DND-41 (cell line): Measurements from ENCODE around the gene GFI1B.

Source experiments
- ATAC-seq: fragments of 200-7000 bp; cut with Tn5 transposase; 3 replicates; pipeline ENCODE4 v1.9.1; 2021; ENCODE audit warnings: low read depth; ENCODE audit not compliant: insufficient read depth
- DNase-seq: peaks from one replicate; pipeline ENCODE4 v3.0.0-alpha.2; 2020
- H2AFZ ChIP-seq: 2 replicates; pipeline ENCODE4 v1.6.0; 2012; ENCODE audit warnings: low read depth, low read length
- H3K27ac ChIP-seq: 2 replicates; pipeline ENCODE4 v1.5.1; 2012; ENCODE audit warnings: low read length, inconsistent platforms
- H3K27me3 ChIP-seq: fragments of 200-600 bp; sonication (generic); 2 replicates; pipeline ENCODE4 v1.6.0; 2012; ENCODE audit warnings: low read length, mild to moderate bottlenecking, inconsistent platforms; ENCODE audit not compliant: insufficient read depth, poor library complexity
- H3K36me3 ChIP-seq: 2 replicates; pipeline ENCODE4 v1.5.1; 2012; ENCODE audit warnings: low read length, inconsistent platforms; ENCODE audit not compliant: insufficient read depth
- H3K4me1 ChIP-seq: 2 replicates; pipeline ENCODE4 v1.5.1; 2012; ENCODE audit warnings: mild to moderate bottlenecking, low read length; ENCODE audit not compliant: insufficient read depth
- H3K4me2 ChIP-seq: 2 replicates; pipeline ENCODE4 v1.6.0; 2012; ENCODE audit warnings: mild to moderate bottlenecking, moderate library complexity, low read length, inconsistent platforms; ENCODE audit not compliant: insufficient read depth
- H3K4me3 ChIP-seq, 2 experiments: fragments of 200-600 bp in 1 of 2; shearing (Covaris generic) in 1 of 2; 2 replicates each; pipeline ENCODE4 v1.5.1; 2012 to 2016; ENCODE audit warnings: inconsistent platforms in 2 of 2, low read length in 2 of 2, mild to moderate bottlenecking in 2 of 2, low read depth in 1 of 2, moderate library complexity in 1 of 2
- H3K79me2 ChIP-seq: 2 replicates; pipeline ENCODE4 v1.6.0; 2012; ENCODE audit warnings: low read length, inconsistent platforms; ENCODE audit not compliant: insufficient read depth
- H3K9ac ChIP-seq: 2 replicates; pipeline ENCODE4 v1.6.0; 2012; ENCODE audit warnings: low read depth, mild to moderate bottlenecking, inconsistent platforms, low read length, moderate library complexity
- H3K9me3 ChIP-seq: 2 replicates; pipeline ENCODE4 v1.5.1; 2012; ENCODE audit warnings: low read length, moderate library complexity, mild to moderate bottlenecking, inconsistent platforms; ENCODE audit not compliant: insufficient read depth, severe bottlenecking
- H4K20me1 ChIP-seq: 2 replicates; pipeline ENCODE4 v1.6.0; 2012; ENCODE audit warnings: low read length; ENCODE audit not compliant: insufficient read depth
- CTCF ChIP-seq: IDR thresholded peaks from 2 replicates; pipeline ENCODE4 v1.5.1; 2012; ENCODE audit warnings: borderline replicate concordance, low read length, moderate library complexity, mild to moderate bottlenecking; ENCODE audit not compliant: poor library complexity, severe bottlenecking; ENCODE audit errors: extremely low read depth
- EZH2 ChIP-seq: IDR thresholded peaks from 3 replicates; pipeline ENCODE4 v1.6.1; 2012; ENCODE audit warnings: borderline replicate concordance, low read depth, mild to moderate bottlenecking, moderate library complexity, low read length, inconsistent platforms; ENCODE audit not compliant: severe bottlenecking

Gene GFI1B

GRCh38 chr9:132994410-132995120, 16.1 kb downstream of the GFI1B start:
- Histone ChIP-seq H3K79me2 (no peaks in the 10 kb centered on the region), H3K9ac (no peak overlapping the region), H3K27ac (no peak overlapping the region), H4K20me1 (no peaks in the 10 kb centered on the region; the same call in 1 of the 2 replicates), H3K36me3 (no peaks in the 10 kb centered on the region), H3K27me3 (peaks cover 8% of the 10 kb centered on the region), H3K4me1 (no peaks in the 10 kb centered on the region), H3K4me3 (no peak overlapping the region), H2AFZ (no peak overlapping the region), H3K4me2 (no peak overlapping the region), H3K9me3 (no peaks in the 10 kb centered on the region)
- TF ChIP-seq EZH2 (no peak), CTCF (no peak)
- no peak for ATAC-seq
- DNase-seq = no peak

- H3K4me1 ChIP-seq = no peaks in the 10 kb centered on the region
- H3K79me2 ChIP-seq = no peaks in the 10 kb centered on the region
- no peak overlapping the region for H3K4me3 ChIP-seq
- H3K36me3 ChIP-seq = no peaks in the 10 kb centered on the region
- DNase-seq (no peak), ATAC-seq (no peak)
- H3K9me3 ChIP-seq = no peaks in the 10 kb centered on the region
- TF ChIP-seq EZH2 = no peak
- no peak for TF ChIP-seq CTCF
- no peak overlapping the region for H3K27ac ChIP-seq
- H3K4me2 ChIP-seq = no peak overlapping the region
- no peaks in the 10 kb centered on the region; the same call in 1 of the 2 replicates for H4K20me1 ChIP-seq
- H2AFZ ChIP-seq = no peak overlapping the region
- no peak overlapping the region for H3K9ac ChIP-seq
- H3K27me3 ChIP-seq = peaks cover 8% of the 10 kb centered on the region
These were observed 16.6 kb downstream of the GFI1B start for GRCh38 chr9:132995121-132995420.

GRCh38 chr9:132995879-132996278, 17.4 kb downstream of the GFI1B start:
- H4K20me1 ChIP-seq = no peaks in the 10 kb centered on the region; the same call in 1 of the 2 replicates
- TF ChIP-seq CTCF = no peak
- DNase-seq (no peak), ATAC-seq (no peak)
- no peaks in the 10 kb centered on the region for H3K79me2 ChIP-seq
- H3K36me3 ChIP-seq = no peaks in the 10 kb centered on the region
- H3K9ac ChIP-seq = no peak overlapping the region
- H3K4me2 ChIP-seq = no peak overlapping the region
- H3K27me3 ChIP-seq = peaks cover 8% of the 10 kb centered on the region
- no peaks in the 10 kb centered on the region for H3K4me1 ChIP-seq
- H3K9me3 ChIP-seq = no peaks in the 10 kb centered on the region
- H3K4me3 ChIP-seq = no peak overlapping the region
- H3K27ac ChIP-seq = no peak overlapping the region
- H2AFZ ChIP-seq = no peak overlapping the region
